Measurements from ENCODE around the gene SHMT1. TPM values are rescaled to one million over a fixed set of nuclear protein-coding genes. Genes with fewer than 3 reads are reported as not detected.
A peak's percentile ranks its signal among the peaks of the same experiment; 100 is the strongest.
"Not testable (repeated sequence)": the region's sequence is repeated elsewhere in the genome, so short reads cannot be mapped to it uniquely, and the experiment has no call there.

The SHMT1 gene
- total RNA-seq, 6 experiments from 2014 or later: 7.9 to 18.5 (median 16.2) TPM

DNA sequence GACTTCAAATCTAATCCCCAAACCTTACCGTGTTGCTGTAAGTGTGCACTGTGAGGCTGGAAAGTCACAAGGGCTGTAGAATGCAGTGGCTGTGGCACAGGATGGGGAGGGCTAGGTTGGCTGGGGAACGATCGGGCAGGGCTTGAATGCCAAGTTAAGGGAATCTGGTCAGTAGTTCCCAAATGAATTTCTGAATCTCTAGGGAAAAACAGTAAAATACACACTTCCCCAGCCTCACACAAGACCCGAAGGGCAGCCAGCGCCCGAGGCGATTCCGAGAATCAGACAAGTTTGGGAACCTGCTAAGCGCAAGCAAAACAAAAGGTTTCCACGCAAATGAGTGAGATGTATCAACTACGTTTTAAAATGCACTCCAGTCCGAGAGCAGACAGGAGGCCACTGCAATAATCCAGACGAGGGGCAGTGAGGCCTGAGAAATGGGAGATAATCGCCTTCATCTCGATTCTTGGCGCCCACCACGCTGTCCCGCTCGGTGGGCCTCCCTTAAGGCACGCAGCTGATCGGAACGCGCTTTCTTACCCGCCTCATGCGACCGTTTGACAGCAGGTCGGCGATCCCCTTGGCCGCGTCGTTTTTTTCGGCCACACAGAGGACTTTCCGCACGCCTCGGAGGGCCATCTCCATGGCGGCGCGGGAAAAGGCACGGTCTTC, 49.2 kb downstream of the SHMT1 start:
- peak overlapping the region; percentile 92 for H3K4me3 Mint-ChIP-seq
- H3K4me1 Mint-ChIP-seq (ENCODE audit: low read depth): peaks cover 60% of the 10 kb centered on the region
- no peak for DNase-seq
- no peaks in the 10 kb centered on the region for H3K9me3 Mint-ChIP-seq
- H3K27ac Mint-ChIP-seq: peak overlapping the region; percentile 96
- H3K36me3 Mint-ChIP-seq (ENCODE audit: low read depth): peaks cover 32% of the 10 kb centered on the region
- H3K27me3 Mint-ChIP-seq (ENCODE audit: insufficient read depth): peaks cover 3% of the 10 kb centered on the region
- TF ChIP-seq, protein P1, sequence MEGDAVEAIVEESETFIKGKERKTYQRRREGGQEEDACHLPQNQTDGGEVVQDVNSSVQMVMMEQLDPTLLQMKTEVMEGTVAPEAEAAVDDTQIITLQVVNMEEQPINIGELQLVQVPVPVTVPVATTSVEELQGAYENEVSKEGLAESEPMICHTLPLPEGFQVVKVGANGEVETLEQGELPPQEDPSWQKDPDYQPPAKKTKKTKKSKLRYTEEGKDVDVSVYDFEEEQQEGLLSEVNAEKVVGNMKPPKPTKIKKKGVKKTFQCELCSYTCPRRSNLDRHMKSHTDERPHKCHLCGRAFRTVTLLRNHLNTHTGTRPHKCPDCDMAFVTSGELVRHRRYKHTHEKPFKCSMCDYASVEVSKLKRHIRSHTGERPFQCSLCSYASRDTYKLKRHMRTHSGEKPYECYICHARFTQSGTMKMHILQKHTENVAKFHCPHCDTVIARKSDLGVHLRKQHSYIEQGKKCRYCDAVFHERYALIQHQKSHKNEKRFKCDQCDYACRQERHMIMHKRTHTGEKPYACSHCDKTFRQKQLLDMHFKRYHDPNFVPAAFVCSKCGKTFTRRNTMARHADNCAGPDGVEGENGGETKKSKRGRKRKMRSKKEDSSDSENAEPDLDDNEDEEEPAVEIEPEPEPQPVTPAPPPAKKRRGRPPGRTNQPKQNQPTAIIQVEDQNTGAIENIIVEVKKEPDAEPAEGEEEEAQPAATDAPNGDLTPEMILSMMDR (IDR thresholded peaks at IDR 0.05): no peak

DNA sequence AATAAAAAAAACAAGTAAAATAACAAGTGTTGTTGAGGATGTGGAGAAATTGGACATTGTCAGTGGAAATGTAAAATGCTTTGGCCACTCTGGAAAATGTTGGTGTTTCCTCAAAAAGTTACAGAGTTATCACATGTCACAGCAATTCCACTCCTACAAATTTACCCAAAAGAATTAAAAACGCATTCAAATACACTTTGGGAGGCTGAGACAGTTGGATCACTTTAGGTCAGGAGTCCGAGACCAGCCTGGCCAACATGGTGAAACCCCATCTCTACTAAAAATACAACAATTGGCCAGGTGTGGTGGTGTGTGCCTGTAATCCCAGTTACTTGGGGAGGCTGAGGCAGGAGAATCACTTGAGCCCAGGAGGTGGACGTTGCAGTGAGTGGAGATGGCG, 54.1 kb downstream of the SHMT1 start:
- Mint-ChIP-seq H3K4me1 (ENCODE audit: low read depth) (peaks cover 25% of the 10 kb centered on the region), H3K4me3 (no peak overlapping the region), H3K9me3 (no peaks in the 10 kb centered on the region), H3K27me3 (ENCODE audit: insufficient read depth) (peaks cover 3% of the 10 kb centered on the region; the same call in 1 of the 2 replicates), H3K36me3 (ENCODE audit: low read depth) (peaks cover 26% of the 10 kb centered on the region; the same call in 1 of the 2 replicates), H3K27ac (no peak overlapping the region)
- DNase-seq: no peak
- TF ChIP-seq, protein P1 (IDR thresholded peaks at IDR 0.05): no peak

DNA sequence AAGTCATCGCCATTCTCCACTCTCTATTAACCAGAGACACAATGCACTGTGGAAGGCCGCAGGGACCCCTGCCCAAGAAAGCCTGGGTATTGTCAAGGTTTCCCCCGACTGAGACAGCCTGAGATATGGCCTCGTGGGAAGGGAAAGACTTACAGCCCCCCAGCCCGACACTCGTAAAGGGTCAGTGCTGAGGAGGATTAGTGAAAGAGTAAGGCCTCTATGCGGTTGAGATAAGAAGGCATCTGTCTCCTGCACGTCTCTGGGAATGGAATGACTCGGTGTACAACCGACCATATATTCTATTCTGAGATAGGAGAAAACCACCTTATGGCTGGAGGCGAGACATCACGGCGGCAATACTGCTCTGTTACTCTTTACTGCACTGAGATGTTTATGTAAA, 60.1 kb downstream of the SHMT1 start:
- H3K36me3 Mint-ChIP-seq (ENCODE audit: low read depth): peaks cover 22% of the 10 kb centered on the region; the same call in 1 of the 2 replicates
- H3K27me3 Mint-ChIP-seq (ENCODE audit: insufficient read depth); H3K9me3 Mint-ChIP-seq; H3K4me1 Mint-ChIP-seq (ENCODE audit: low read depth); DNase-seq; H3K4me3 Mint-ChIP-seq; H3K27ac Mint-ChIP-seq: not testable (repeated sequence)

DNA sequence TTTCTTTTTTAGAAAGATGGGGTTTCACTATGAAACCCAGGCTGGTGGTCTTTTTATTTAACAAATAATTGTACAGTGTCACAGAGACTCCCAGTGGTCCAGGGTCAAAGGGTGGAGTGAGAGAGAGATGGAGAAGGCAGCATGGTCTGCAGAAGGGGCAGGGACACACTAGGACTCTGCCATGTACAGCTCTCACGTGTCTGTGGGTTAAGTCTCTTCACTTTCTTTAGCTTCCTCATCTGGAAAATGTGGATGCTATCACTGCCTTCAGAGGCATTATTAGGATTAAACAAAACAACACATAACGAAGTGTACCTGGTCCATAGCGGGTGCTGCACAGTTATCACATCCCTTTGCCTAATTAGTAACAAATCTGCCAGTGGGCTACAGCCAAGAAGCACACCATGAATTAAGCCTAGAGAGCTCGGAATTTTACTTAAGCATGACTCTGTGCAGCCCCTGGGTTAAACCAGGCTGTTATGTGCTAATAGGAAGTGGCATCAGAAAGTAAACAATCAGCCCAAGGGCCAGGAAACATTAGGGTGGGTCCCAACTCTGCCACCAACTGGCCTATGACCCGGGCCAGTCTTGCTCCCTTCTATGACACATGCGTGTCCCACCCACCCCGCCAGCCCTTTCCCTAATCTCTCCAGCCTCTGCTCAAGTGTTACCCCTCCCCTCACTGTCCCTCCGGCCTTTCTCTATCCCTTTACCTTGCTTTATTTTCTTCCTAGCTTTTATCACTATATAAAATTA, 62.4 kb downstream of the SHMT1 start:
- DNase-seq: no peak

DNA sequence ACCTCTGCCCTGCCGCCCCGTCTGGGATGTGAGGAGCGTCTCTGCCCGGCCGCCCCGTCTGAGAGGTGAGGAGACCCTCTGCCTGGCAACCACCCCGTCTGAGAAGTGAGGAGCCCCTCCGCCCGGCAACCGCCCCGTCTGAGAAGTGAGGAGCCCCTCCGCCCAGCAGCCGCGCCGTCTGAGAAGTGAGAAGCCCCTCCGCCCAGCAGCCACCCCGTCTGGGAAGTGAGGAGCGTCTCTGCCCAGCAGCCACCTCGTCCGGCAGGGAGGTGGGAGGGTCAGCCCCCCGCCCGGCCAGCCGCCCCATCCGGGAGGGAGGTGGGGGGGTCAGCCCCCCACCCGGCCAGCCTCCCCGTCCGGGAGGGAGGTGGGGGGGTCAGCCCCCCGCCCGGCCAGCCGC, 65.3 kb downstream of the SHMT1 start:
- H3K27ac Mint-ChIP-seq; H3K4me3 Mint-ChIP-seq; H3K4me1 Mint-ChIP-seq (ENCODE audit: low read depth); DNase-seq; H3K9me3 Mint-ChIP-seq; H3K27me3 Mint-ChIP-seq (ENCODE audit: insufficient read depth): not testable (repeated sequence)
- peaks cover 24% of the 10 kb centered on the region; the same call in 1 of the 2 replicates for H3K36me3 Mint-ChIP-seq (ENCODE audit: low read depth)

More for the DNA sequence above, 62.4 kb downstream of the SHMT1 start:
- Mint-ChIP-seq H3K36me3 (ENCODE audit: low read depth) (peaks cover 20% of the 10 kb centered on the region; the same call in 1 of the 2 replicates), H3K4me3 (no peak overlapping the region), H3K9me3 (no peaks in the 10 kb centered on the region), H3K4me1 (ENCODE audit: low read depth) (no peaks in the 10 kb centered on the region), H3K27me3 (ENCODE audit: insufficient read depth) (no peaks in the 10 kb centered on the region), H3K27ac (no peak overlapping the region)
- TF ChIP-seq, protein P1 (IDR thresholded peaks at IDR 0.05): no peak

DNA sequence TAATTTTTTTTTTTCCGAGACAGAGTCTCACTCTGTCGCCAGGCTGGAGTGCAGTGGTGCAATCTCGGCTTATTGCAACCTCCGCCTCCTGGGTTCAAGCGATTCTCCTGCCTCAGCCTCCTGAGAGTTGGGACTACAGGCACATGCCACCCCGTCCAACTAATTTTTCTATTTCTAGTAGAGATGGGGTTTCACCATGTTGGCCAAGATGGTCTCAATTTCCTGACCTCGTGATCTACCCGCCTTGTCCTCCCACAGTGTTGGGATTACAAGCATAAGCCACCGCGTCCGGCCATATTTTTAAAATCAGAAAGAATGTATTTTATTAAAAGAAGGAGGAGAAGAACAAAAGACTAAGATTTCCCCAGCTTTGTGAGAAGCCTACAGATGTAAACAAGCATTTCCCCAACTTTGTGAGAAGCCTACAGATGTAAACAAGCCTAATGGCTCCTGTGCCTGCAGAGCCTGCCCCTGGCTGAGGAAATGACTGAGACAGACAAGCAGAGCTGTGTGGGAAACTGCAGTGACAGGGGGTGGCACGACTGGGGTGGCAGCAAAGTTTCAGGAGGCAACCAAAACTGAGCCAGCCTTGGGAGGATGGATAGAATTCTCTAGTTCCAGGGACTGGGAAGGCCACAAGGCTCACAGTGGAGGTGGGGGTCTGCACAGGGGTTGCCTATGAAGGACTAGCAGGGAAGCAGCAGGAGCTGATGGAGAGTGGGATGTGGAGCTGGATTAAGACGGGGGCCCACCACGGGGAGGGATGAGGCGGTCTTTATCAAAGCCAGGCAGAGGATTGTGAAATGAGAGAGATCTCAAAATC, 71.4 kb downstream of the SHMT1 start:
- TF ChIP-seq, protein P1 (IDR thresholded peaks at IDR 0.05): no peak
- H3K4me3 Mint-ChIP-seq: no peak overlapping the region
- no peak for DNase-seq
- H3K36me3 Mint-ChIP-seq (ENCODE audit: low read depth): peaks cover 42% of the 10 kb centered on the region
- no peaks in the 10 kb centered on the region for H3K4me1 Mint-ChIP-seq (ENCODE audit: low read depth)
- H3K9me3 Mint-ChIP-seq: no peaks in the 10 kb centered on the region
- H3K27me3 Mint-ChIP-seq (ENCODE audit: insufficient read depth): no peaks in the 10 kb centered on the region; the same call in 1 of the 2 replicates
- peak overlapping the region; percentile 6; the same call in 1 of the 2 replicates for H3K27ac Mint-ChIP-seq
